ENCODE data around the gene CDADC1. TPM values are rescaled to one million over a fixed set of nuclear protein-coding genes. Genes with fewer than 3 reads are reported as not detected.

Gene CDADC1
- total RNA-seq, 1 experiment from 2014 or later: 7.6 TPM

DNA sequence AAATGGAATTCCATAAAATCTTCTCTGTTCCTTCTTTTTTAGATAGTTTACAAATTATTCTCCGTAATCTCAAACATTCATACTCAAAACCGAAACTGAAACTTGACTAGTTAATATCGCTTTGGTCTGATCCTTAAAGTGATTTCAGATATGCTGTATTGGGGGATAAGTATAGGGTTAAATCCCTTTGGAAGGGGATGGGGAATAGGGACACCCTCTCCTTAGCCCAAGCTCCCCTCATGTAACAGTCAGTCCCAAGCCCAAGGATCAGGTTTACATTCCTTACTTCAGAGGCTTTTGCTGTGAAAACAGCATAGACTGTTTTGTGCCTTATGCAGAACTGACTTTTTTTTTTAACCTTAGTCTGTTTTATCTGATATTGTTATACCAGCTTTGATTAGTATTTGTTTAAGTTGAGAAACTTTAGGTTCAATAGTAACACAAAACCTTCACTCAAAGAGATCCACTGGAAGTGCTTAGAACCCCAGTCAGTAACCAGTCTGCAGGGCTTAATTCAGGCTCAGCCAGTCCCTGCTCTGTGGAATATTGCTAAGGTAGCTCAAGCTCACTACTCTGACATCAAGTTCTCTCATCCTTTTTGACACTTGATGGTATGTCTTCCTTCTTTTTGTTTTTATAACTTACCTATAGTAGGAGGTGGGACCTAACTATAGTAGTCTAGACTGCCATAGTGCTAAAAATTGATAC, 10.5 kb downstream of the CDADC1 start:
- Histone ChIP-seq H3K4me3 (replicated peaks in 1 of 2; ENCODE audit: low read depth in 1 of 2, low read length in 2 of 2) (no peak overlapping the region), H3K27me3 (ENCODE audit: insufficient read depth, low read length) (no peaks in the 10 kb centered on the region), H3K9me2 (ENCODE audit: insufficient read depth) (no peaks in the 10 kb centered on the region), H3K9me3 (ENCODE audit: control insufficient read depth in 1 of 2, insufficient read depth in 1 of 2, low read depth in 1 of 2, low read length in 2 of 2) (no peaks in the 10 kb centered on the region), H3K36me3 (ENCODE audit: control insufficient read depth in 1 of 2, insufficient read depth in 2 of 2, low read length in 2 of 2) (peaks cover 7 to 26% of the 10 kb centered on the region in 2 experiments; a peak in 2 of 4 replicates), H4K20me1 (ENCODE audit: insufficient read depth) (no peaks in the 10 kb centered on the region), H3K4me2 (ENCODE audit: low read length) (no peak overlapping the region), H3K27ac (ENCODE audit: low read depth, low read length) (no peak overlapping the region), H2AFZ (ENCODE audit: low read depth, low read length, poor library complexity, severe bottlenecking) (no peak overlapping the region), H3K4me1 (ENCODE audit: control insufficient read depth in 1 of 2, insufficient read depth in 2 of 2, low read length in 2 of 2) (no peaks in the 10 kb centered on the region), H3K9ac (ENCODE audit: low read length) (no peak overlapping the region), H3K79me2 (ENCODE audit: insufficient read depth, low read length) (no peaks in the 10 kb centered on the region)
- ATAC-seq (no peak), DNase-seq (ENCODE audit: low read depth, low spot score) (no peak)
- intact Hi-C loops (cut with micrococcal nuclease): no loop called here
- no TSS peak for BruUV-seq (replicated peaks)
- RAD21 ChIA-PET (ENCODE audit: low non-redundant PET in 1 of 2, low total read pairs in 2 of 2, uncharacterized antibody in 2 of 2, unreplicated experiment in 2 of 2): no interaction called here
- CTCF ChIA-PET: no interaction called here
- TF ChIP-seq JUND (IDR thresholded peaks at IDR 0.05) (no peak), POLR2AphosphoS5 (IDR thresholded peaks at IDR 0.05; ENCODE audit: low read depth, low read length) (no peak), SP1 (IDR thresholded peaks at IDR 0.05; ENCODE audit: low read depth) (no peak), TCF7L2 (IDR thresholded peaks at IDR 0.05; ENCODE audit: borderline replicate concordance, extremely low read depth, insufficient read depth, insufficient read length) (no peak), SIN3A (IDR thresholded peaks at IDR 0.05; ENCODE audit: low read depth) (no peak), YY1 (IDR thresholded peaks at IDR 0.05; ENCODE audit: extremely low read depth, insufficient replicate concordance, low read depth, low read length) (no peak), ZFX (IDR thresholded peaks at IDR 0.05) (no peak), ZNF274 (IDR thresholded peaks at IDR 0.05; ENCODE audit: low read depth, low read length) (no peak), SRF (IDR thresholded peaks at IDR 0.05; ENCODE audit: low read depth) (no peak), ELF1 (IDR thresholded peaks at IDR 0.05; ENCODE audit: borderline replicate concordance, low read depth) (no peak), FOSL1 (IDR thresholded peaks at IDR 0.05; ENCODE audit: low read depth) (no peak), EZH2 (IDR thresholded peaks at IDR 0.05) (no peak), POLR2A (IDR thresholded peaks at IDR 0.05; ENCODE audit: borderline replicate concordance, extremely low read depth, insufficient read depth, insufficient read length) (no peak)
- POLR2A ChIA-PET: interaction anchor here (1.1 kb wide), 1 partner anchor 10 kb away, joined by 3 read pairs; the partner anchor contains the start of gene CDADC1
